Suprapubic skin (tissue), 4 donors: ENCODE data around the gene LBHD1. TPM values are rescaled to one million over a fixed set of nuclear protein-coding genes. Genes with fewer than 3 reads are reported as not detected.
"Not testable (repeated sequence)": the region's sequence is repeated elsewhere in the genome, so short reads cannot be mapped to it uniquely, and the experiment has no call there.

ENCODE experiments used
- DNase-seq, 2 donors: peaks; one replicate each; pipeline ENCODE4 v3.0.0-alpha.2; 2019; ENCODE audit warnings: low spot score in 2 of 2
- H3K27ac ChIP-seq: fragments of 200-600 bp; sonication (generic); one replicate; pipeline ENCODE4 v1.5.1; 2019
- H3K27me3 ChIP-seq: fragments of 200-600 bp; sonication (generic); one replicate; pipeline ENCODE4 v1.5.1; 2019
- H3K36me3 ChIP-seq: fragments of 200-600 bp; sonication (generic); one replicate; pipeline ENCODE4 v1.5.1; 2019
- H3K4me1 ChIP-seq: fragments of 200-600 bp; sonication (generic); one replicate; pipeline ENCODE4 v1.5.1; 2019
- H3K4me3 ChIP-seq: fragments of 200-600 bp; sonication (generic); one replicate; pipeline ENCODE4 v1.5.1; 2019; ENCODE audit warnings: mild to moderate bottlenecking
- H3K9me3 ChIP-seq: fragments of 200-600 bp; sonication (generic); one replicate; pipeline ENCODE4 v1.5.1; 2019
- CTCF ChIP-seq, 2 donors: fragments of 200-600 bp in 1 of 2; fragments of 450-650 bp in 1 of 2; sonication (generic) in 1 of 2; IDR thresholded peaks; one replicate each; pipeline ENCODE4 v1.5.1; 2016 to 2019; ENCODE audit warnings: antibody characterized with exemption in 2 of 2, mild to moderate bottlenecking in 1 of 2, moderate library complexity in 1 of 2
- EP300 ChIP-seq: sonication (generic); formaldehyde crosslinking; IDR thresholded peaks from one replicate; pipeline ENCODE4 v1.6.1; 2017; ENCODE audit warnings: antibody characterized with exemption
- POLR2A ChIP-seq, 2 donors: fragments of 450-650 bp; IDR thresholded peaks; one replicate each; pipeline ENCODE4 v1.6.1; 2017; ENCODE audit warnings: antibody characterized with exemption in 2 of 2, mild to moderate bottlenecking in 2 of 2, moderate library complexity in 2 of 2
- POLR2AphosphoS5 ChIP-seq, 3 donors: sonication (generic); formaldehyde crosslinking; IDR thresholded peaks; one replicate each; pipeline ENCODE4 v1.6.1; 2017; ENCODE audit warnings: antibody characterized with exemption in 3 of 3
- WGBS: methylation state at CpG from one replicate; pipeline ENCODE4 v1.1.5; 2018; 5-methylcytosine and 5-hydroxymethylcytosine counted together
- total RNA-seq, 4 donors: library from RNA; depleted of rRNA; stranded (reverse); fragments of >200 nt; gene quantifications; one replicate each; pipeline ENCODE4 v1.1.0, GENCODE V29; 2016

Gene LBHD1
- total RNA-seq, 4 donors from 2014 or later: 1.7 to 8.7 (median 3.3) TPM

DNA sequence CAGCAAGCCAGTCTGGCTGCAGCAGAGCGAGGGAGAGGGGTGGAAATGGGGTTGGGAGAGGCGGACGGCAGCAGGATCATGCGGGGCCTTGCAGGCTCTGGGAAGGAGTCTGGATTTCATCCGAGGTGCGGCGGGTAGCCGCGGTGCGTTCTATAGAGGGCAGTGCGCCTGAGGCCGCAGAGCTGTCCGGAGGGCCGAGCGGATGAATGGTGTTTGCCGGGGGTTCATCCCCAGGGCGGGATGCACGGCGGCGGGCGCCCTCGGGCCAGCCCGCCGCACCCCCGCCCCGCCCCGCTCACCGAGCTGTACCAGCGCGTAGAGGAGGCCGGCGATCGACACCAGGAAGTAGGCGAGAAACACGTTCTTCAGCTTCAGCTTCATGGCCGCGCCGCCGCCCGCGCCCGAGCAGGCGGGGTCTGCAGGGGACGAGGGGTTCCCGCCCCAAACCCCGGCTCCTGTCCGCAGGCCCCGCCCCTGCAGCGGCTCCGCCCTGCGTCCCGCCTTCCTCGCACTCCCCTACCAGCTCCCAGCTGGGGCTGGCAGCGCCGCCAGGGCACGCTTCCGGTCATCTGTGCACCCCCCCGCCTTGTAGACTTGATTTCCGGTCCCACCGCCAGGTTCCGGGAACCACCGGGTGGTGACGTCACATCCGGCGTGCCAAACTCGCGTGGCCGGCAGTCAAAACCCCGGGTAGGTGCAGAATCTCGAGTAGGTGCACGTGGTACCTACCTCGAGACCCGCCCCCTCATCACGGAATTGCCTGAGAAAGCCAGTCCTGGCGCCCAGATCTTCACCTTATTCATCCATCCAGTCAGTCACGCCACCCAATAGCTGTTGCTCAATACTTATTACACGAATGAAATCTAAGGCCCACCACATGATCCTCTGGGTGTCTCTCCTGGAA is 50.2 kb downstream of the LBHD1 start, which contains the start of gene B3GAT3:
Gene B3GAT3 (minus strand): TSS at position 420 of the 904 bp plus-strand sequence. CDS start 39 bp downstream, at position 381.
- no peaks in the 10 kb centered on the region for H3K9me3 ChIP-seq
- 2% methylated on average over 28 of the region's 77 CpGs for WGBS
- peaks cover 29% of the 10 kb centered on the region for H3K36me3 ChIP-seq
- peak within 1 kb of the TSS; percentile 64 for H3K4me3 ChIP-seq
- peak within 1 kb of the TSS; percentile 85 for H3K27ac ChIP-seq
- TF ChIP-seq POLR2A (IDR thresholded peaks at IDR 0.05) (peak in 1 of 2 donors; percentile 11), POLR2AphosphoS5 (IDR thresholded peaks at IDR 0.05) (peak; percentile 53 to 98 (median 79)), EP300 (no peak)
- H3K4me1 ChIP-seq: peaks cover 35% of the 10 kb centered on the region
- no peaks in the 10 kb centered on the region for H3K27me3 ChIP-seq
- peak; percentile 99 for DNase-seq

DNA sequence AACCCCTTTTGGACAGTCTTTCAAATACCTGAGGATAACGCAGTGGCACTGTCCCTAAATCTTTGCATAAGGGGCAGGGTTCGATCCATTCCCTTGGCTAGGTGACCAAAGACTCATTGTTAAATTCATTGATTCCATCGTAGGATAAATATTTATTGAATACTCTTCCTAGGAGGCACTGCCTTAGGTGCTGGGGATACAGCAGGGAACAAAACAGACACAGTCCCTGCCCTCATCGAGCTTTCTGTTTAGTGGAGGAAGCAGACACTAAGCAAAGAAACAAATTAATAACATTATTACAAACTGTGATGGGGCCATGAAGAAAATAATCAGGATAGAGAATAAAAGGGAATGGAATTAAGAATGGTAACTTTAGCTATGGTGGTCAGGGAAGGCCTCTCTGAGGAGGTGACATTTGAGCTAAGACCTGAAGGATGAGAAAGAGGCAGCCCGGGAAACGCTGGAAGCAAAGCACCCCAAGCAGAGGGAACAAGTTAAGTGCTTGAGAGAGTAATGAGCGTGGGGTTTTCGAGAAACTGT is 51.0 kb downstream of the LBHD1 start:
- Histone ChIP-seq H3K4me1 (peaks cover 35% of the 10 kb centered on the region), H3K9me3 (no peaks in the 10 kb centered on the region), H3K36me3 (peaks cover 28% of the 10 kb centered on the region), H3K27ac (peak overlapping the region; percentile 85), H3K4me3 (peak overlapping the region; percentile 64), H3K27me3 (no peaks in the 10 kb centered on the region)
- DNase-seq: no peak
- WGBS: 24% methylated on average over 8 of the region's 8 CpGs
- TF ChIP-seq EP300 (no peak), POLR2AphosphoS5 (IDR thresholded peaks at IDR 0.05) (no peak), POLR2A (IDR thresholded peaks at IDR 0.05) (no peak), CTCF (IDR thresholded peaks at IDR 0.05) (no peak)

DNA sequence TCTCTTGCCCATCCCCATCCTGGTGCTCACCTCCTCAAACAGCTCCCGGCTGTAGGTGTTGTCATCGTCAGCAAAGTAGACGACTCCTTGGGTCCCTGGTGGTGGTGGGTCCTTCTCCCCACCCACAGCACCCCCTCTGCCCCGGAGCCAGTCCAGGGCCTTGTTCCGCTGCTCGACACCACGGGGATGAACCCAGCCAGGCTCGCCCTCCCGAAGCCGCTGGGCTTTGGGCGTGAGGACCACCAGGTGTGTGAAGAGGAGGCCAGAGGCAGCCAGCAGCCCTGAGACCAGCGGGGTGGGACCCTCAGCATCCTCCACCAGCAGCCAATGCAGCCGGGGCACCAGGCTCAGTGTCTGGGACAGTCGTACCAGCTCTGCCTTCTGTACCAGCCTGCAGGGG is 55.1 kb downstream of the LBHD1 start:
- H3K4me1 ChIP-seq: peaks cover 52% of the 10 kb centered on the region
- WGBS: 98% methylated on average over 8 of the region's 14 CpGs

GRCh38 chr11:62615521-62615920 is 56.5 kb downstream of the LBHD1 start:
- Histone ChIP-seq H3K36me3 (peaks cover 28% of the 10 kb centered on the region), H3K9me3 (no peaks in the 10 kb centered on the region), H3K27me3 (no peaks in the 10 kb centered on the region), H3K4me1 (peaks cover 58% of the 10 kb centered on the region), H3K27ac (no peak overlapping the region), H3K4me3 (no peak overlapping the region)
- TF ChIP-seq POLR2A (IDR thresholded peaks at IDR 0.05) (no peak), CTCF (IDR thresholded peaks at IDR 0.05) (no peak), EP300 (no peak), POLR2AphosphoS5 (IDR thresholded peaks at IDR 0.05) (no peak)
- 69% methylated on average over 2 of the region's 7 CpGs for WGBS
- no peak for DNase-seq

More for the DNA sequence above, 55.1 kb downstream of the LBHD1 start:
- H3K27ac ChIP-seq, H3K9me3 ChIP-seq, H3K27me3 ChIP-seq, H3K4me3 ChIP-seq, DNase-seq: not testable (repeated sequence)
- H3K36me3 ChIP-seq: peaks cover 26% of the 10 kb centered on the region

- Histone ChIP-seq H3K27ac (peak overlapping the region; percentile 94), H3K27me3 (no peaks in the 10 kb centered on the region), H3K4me3 (no peak overlapping the region), H3K9me3 (no peaks in the 10 kb centered on the region), H3K36me3 (peaks cover 36% of the 10 kb centered on the region), H3K4me1 (peaks cover 45% of the 10 kb centered on the region)
- TF ChIP-seq POLR2A (IDR thresholded peaks at IDR 0.05) (no peak), EP300 (no peak), CTCF (IDR thresholded peaks at IDR 0.05) (no peak), POLR2AphosphoS5 (IDR thresholded peaks at IDR 0.05) (no peak)
- no peak for DNase-seq
- WGBS: 59% methylated on average over 8 of the region's 8 CpGs
Measured at GRCh38 chr11:62614275-62614674, 57.8 kb downstream of the LBHD1 start.

DNA sequence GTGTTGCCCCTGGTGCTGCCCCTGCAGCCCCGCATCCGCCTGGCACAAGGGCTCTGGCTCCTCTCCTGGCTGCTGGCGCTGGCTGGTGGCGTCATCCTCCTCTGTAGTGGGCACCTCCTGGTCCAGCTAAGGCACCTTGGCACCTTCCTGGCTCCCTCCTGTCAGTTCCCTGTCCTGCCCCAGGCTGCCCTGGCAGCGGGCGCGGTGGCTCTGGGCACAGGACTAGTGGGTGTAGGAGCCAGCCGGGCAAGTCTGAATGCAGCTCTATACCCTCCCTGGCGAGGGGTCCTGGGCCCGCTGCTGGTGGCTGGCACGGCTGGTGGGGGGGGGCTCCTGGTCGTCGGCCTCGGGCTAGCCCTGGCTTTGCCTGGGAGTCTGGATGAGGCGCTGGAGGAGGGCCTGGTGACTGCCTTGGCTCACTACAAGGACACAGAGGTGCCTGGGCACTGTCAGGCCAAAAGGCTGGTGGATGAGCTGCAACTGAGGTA is 58.7 kb downstream of the LBHD1 start:
- Histone ChIP-seq H3K4me1 (peaks cover 39% of the 10 kb centered on the region), H3K27ac (peak overlapping the region; percentile 94), H3K27me3 (no peaks in the 10 kb centered on the region), H3K9me3 (no peaks in the 10 kb centered on the region), H3K4me3 (peak overlapping the region; percentile 88), H3K36me3 (peaks cover 40% of the 10 kb centered on the region)
- TF ChIP-seq CTCF (IDR thresholded peaks at IDR 0.05) (no peak), POLR2AphosphoS5 (IDR thresholded peaks at IDR 0.05) (no peak), EP300 (no peak), POLR2A (IDR thresholded peaks at IDR 0.05) (no peak)
- 0% methylated on average over 1 of the region's 15 CpGs for WGBS
- DNase-seq: peak in 1 of 2 donors; percentile 83
